ENCODE measurements around the gene NACC2.

GRCh38 chr9:136133191-136133958 lies 38.3 kb upstream of the NACC2 start:
- TF ChIP-seq EZH2 (IDR thresholded peaks at IDR 0.05; ENCODE audit: insufficient read depth, low read length) (peak; percentile 77), CTCF (IDR thresholded peaks at IDR 0.05; ENCODE audit: insufficient read depth, low read depth, low read length) (no peak)

Measured in astrocyte (in vitro differentiated cells and primary cell).